WTC11 (cell line): ENCODE data around the gene KPNB1.

ENCODE experiments used
- CTCF ChIP-seq: fragments of 200-600 bp; IDR thresholded peaks from 2 replicates; pipeline ENCODE4 v1.8.0; 2022; ENCODE audit warnings: antibody characterized with exemption
- TF ChIP-seq, protein P1 (sequence below): sonication (generic); formaldehyde crosslinking; IDR thresholded peaks from 2 replicates; pipeline ENCODE4 v1.8.1; 2023; ENCODE audit warnings: mild to moderate bottlenecking, missing genetic modification reagents, moderate library complexity

- peak; percentile 49 for TF ChIP-seq CTCF
- TF ChIP-seq, protein P1, sequence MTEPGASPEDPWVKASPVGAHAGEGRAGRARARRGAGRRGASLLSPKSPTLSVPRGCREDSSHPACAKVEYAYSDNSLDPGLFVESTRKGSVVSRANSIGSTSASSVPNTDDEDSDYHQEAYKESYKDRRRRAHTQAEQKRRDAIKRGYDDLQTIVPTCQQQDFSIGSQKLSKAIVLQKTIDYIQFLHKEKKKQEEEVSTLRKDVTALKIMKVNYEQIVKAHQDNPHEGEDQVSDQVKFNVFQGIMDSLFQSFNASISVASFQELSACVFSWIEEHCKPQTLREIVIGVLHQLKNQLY: no peak
Observed at GRCh38 chr17:47615766-47616424, 33.8 kb upstream of the KPNB1 start.
